NCI-H2196 treated with DMSO at 0.1 percent for 48 hours (cell line): ENCODE measurements around the gene TST.

Experiments
- DNase-seq: peaks from one replicate; lab custom pipeline; 2025; ENCODE audit not compliant: unreplicated experiment; lab: John Stamatoyannopoulos, UW

Gene TST

GRCh38 chr22:37054056-37054395, 34.8 kb upstream of the TST start:
- DNase-seq: no peak

DNA sequence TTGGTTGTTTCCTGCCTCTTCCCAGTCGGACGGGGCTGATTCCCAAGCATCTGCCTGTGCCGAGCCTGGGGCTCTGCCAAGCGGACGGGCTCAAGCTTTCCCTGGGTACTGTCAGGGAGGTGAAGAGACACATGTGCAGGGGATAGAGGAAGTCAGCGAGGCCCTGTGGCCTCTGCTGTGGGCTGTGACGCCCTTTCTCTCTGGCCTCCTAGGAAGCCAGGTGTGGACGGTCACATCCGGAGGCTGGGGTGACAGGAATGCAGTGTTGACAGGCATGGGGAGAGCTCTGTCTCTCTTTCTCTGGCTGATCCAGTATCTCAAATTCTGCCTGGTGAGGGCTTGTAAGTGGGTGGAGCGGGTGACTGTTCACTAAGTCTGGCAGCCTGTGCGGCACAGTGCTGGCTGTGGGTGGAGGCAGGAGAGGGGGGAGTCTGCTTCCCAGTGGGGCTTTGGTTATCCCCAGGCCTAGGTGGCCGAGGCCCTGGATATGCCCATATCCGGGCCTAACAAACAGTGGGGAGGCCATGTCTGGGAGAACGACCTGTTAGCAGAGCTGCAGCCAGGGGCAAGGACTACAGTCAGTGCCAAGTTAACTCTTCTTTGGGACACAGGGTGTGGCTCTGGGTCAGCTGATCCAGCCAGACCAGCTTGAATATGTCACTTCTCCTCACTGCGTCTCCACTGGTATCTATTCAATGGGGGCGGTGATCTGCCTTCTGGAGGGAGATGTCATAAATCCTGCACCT, 34.2 kb upstream of the TST start:
- DNase-seq: no peak

- DNase-seq: no peak
Measured at GRCh38 chr22:37052386-37053309, 33.4 kb upstream of the TST start.

DNA sequence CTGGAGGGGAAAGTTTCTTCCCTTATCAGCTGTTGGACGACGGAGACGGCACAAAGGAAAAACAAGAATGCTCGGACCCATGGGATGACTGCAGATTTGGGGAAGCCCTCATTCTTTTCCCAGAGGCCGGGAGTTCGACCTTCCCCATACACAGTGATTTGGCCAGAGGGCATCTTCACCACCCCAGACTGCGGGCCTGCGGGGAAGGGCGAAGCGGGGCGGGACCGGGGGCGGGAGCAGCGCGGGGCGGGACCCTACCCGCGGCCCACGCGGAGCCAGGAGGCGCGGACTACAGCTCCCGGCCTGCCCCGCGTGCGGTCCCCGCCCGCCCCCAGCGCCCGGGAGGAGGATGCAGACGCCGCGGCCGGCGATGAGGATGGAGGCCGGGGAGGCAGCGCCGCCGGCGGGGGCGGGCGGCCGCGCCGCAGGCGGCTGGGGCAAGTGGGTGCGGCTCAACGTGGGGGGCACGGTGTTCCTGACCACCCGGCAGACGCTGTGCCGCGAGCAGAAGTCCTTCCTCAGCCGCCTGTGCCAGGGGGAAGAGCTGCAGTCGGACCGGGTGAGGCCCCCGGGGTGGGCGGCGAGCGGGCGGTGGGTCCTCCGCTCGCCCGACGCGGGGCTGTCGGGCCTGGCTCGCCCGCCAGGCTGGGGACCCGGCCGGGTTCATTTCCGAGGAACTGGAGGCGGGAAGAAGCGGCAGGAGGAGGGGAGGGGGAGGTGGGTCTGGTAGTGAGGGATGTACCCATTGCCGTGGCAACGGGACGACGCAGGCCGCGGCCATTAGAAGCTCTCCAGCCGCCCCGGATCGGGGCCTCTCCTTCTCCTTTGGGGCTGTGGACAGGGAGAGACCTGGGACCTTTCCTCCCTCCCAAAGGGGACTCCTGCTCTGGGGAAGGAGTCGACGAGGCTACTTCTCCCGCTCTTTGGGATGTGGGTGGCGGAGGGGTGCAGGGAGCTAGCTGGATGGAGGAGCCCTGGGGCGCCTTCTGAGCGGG, 32.4 kb upstream of the TST start, which contains the start of gene KCTD17:
TSS of gene KCTD17 (plus strand) at position 352 of the 995 bp plus-strand sequence. CDS start at position 371, 19 bp downstream.
- no peak for DNase-seq

DNA sequence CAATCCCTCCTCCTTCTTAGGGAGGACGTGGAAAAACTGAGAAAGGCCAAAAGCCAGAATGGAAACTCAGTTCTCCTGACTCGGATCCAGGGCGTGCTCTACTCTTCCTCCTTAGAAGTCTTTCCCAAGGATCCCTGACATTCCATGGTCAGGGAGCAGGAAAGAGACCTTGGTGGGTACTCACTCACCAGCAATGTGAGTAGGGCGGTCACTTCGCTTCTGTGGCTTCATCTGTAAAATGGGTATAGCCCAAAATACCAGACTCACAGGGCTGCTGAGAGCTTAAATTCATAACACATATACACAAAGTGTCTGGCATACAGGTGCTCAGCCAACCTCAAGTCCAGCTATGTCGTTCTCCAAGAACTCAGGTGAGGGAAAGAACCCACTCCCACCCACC, 31.7 kb upstream of the TST start:
- DNase-seq: no peak

DNA sequence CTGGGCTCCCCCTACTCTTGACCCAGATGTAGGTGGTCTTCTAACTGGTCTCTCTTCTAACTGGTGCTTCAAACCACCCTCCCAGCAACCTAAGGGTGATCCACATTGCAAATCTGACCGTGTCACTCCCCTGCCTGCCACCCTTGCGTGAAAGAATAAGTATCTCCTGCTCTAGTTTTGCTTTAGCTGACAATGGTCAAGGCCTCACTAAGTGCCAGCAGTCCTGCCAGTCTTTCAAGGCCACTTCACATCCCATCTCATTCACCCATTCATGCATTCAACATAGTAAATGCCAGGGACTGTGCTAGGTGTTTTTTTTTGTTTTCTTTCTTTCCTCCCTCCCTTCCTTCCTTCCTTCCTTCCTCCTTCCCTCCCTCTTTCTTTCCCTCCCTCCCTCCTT, 30.0 kb upstream of the TST start:
- no peak for DNase-seq

- no peak for DNase-seq
Measured at GRCh38 chr22:37048133-37048532, 28.9 kb upstream of the TST start.

DNA sequence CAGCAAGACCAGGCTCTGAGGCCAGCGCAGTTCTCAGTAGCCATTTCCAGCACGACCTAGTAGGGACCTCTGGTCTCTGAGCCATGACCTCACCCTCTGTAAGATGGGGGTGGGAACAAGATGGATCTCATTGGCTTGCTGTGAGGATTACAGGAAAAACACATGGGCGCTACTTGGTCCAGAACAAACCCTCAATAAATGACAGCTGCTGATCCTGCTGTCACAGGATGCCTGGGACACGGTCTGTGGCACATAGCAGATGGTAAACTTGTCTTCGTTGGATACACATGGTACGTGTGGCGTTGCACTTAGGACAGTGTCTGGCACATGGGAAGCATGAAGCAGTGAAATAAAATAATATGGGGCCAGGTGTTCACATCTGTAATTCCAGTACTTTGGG, 27.8 kb upstream of the TST start:
- no peak for DNase-seq

- DNase-seq: no peak
Measured at GRCh38 chr22:37046589-37046988, 27.3 kb upstream of the TST start.

DNA sequence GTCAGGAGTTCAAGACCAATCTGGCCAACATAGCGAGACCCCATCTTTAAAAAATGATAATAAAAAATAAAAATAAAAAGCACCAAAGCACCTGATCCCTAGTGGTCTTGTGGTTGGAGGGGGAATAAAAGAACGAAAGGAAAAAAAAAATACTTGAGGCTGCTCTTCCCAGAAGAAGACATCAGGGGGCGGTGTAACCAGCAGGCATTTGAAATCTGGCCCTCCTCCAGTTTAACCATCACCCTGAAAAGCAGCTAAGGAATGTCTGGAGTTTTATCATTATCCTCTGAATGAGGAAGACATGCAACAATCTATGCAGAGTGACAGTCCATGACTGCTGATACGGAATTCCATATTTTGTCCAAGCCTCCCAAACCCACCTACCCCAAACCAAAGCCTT, 26.7 kb upstream of the TST start:
- no peak for DNase-seq

DNA sequence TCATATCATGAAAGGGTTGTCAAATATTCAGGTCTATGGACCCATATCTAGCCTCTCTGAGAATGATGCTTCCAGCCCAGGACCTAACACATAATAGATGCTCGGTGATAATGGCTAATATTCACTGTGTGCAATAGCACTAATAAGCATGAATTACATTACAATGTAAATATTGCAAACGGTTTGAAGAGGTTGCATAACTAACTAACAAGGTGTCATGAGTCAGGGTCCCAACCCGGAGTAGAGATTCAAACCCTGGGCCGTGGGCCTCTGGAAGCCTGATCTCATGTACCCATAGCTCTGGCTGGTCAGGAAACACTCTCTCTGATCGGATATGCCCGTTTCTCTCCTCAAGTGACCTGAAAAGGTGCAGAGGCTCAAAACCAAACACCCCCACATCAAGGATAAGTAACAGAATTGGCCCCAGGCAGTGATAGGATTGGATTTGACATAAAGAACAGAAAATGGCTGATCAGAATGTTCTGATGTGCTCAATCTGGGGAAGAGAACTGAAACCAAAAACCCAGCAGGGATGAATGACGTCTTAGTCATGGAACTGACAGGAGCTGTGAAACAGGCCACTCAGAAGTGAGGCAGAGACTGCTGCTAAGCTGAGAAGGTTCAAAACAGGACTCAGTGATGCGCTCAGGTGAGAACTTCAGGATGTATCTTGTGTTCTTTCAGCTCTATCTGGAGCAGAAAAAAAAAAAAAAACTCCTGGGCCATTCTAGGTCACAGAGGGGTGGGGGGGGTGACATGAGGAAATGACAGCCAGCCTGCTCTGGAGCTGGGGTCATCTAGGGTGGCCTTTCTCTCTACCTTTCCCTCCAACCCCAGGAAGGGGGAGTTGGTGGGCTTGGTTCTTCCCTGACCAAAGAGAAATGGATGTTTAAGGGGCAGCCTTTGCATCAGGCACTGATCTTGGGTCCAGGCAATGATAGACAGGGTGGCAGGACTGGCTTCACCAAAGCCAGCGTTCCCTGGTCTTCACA, 25.7 kb upstream of the TST start:
- DNase-seq: no peak

DNA sequence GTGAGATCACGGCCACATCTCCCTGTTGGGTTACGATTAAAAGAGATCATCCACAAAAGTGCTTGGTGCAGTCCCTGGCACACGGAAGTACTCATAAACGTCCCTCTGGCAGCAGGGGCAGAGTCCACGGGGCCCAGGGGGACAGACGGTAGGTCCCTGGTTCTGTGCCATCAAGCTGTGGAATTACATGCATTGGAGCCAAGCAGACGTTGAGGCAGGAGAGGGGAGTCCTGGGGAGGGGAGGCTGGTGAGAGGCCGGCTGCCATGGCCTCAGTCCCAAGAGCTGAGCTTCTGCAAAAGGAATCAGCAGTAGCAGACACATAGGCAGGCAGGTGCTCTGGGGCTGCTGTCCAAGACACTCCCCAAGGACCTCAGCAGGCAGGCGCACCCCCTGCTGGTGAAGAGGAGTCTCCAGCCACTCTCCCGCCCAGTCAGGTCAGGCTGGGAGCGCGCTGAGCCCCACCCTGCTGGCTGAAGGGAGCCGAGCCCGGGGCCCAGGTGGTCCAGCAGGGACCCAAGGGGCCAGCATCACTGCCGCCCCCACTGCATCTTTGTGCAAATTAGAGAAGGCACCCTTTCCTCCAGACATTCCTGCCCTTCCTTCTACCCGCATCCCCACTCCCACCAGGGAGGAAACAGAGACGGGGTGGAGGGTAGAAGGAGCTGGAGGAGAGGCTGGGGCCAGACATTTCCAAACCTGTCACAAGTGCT, 24.7 kb upstream of the TST start:
- DNase-seq: no peak

DNA sequence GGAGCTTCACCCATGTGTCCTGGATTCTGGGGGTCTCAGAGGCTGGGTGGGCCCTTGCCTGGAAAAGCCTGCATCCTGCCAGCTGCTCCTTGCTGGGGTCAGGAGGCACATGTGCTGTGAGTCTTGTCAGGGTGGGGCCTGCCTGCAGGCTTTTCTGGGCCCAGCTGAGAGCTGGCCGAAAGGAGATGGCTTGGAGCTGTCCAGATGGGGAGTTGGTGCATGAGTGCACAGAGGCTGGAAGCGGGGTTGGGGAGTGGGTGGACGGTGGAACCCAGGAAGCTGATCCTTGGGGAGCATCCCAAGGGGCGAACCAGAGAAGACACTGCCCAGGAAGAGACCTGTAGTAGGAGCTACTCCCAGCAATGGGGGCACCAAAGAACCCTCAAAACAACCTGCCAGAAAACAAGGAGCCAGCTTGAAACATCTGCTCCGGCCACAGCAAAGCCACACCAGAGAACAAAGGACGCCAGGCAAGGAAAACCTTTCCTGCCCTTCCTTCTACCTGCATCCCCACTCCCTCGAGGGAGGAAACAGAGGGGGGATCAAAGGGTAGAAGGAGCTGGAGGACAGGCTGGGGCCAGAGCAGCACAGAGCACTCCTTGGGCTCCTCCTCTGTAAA, 24.1 kb upstream of the TST start:
- DNase-seq: no peak

- DNase-seq: no peak
Measured at GRCh38 chr22:37039466-37039865, 20.2 kb upstream of the TST start.

DNA sequence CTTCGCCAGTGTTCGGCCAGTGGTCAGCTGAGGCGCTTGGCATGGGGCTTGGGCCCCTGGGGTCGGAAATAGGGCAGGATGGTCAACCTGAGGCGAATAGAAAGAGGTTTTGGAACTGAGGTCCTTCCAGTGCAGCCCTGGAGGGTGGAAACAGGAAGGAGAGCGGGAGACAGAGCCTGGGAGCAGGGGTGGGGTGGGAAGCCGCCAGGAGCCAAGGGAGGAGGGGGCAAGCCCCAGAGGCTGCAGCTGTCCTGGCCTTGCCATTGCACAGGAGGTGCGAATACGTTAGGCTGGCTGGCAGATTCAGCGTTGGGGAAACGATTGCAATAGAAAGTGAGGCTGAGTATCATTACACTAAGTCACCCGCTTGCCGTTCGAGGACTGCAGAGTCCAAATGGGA, 18.4 kb upstream of the TST start:
- no peak for DNase-seq

- no peak for DNase-seq
Measured at GRCh38 chr22:37036655-37037377, 17.6 kb upstream of the TST start.

DNA sequence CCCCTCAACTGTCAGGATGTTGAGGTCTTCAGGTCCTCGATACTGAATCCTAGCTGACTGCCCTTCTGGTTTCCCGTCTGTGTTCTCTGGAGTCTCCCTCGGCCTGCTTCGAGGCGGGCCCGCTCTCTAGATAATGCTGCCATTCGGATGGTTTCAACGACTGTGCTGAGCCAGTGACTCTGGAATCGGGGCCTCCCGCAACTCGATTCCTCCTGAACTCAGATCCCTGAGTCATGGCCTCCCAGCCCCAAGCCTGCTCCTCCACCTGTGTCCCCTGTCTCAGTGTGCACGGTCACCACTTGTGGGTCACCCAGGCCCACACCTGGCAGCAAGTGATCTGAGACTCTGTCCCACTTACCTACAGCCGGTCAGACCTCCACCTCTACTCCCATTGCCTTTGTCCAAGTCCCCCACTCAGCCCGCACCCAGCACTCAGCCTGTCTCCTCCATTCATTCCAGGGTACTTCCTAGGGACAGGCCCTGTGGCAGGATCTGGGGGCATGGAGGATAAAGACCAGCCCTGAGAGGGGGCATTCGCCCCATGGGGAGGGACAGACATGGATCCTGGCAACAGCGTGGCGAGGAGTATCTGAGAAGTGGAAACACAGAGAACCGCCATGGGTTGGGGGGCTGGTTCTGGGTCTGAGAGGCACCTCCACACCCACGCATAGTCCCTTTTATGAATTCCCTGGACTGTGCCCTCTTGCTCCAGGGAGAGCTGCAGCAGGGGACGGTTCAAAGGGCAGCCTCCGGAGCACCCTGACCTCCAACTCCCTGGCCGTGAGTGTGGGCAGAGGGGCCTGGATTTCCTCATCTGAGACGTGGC, 14.6 kb upstream of the TST start:
- DNase-seq: no peak
